ENCODE results near the gene SEC22B. TPM values are rescaled to one million over a fixed set of nuclear protein-coding genes. Genes with fewer than 3 reads are reported as not detected.
"Not testable (repeated sequence)": the region's sequence is repeated elsewhere in the genome, so short reads cannot be mapped to it uniquely, and the experiment has no call there.

Gene SEC22B
- total RNA-seq, 2 experiments from 2014 or later = 23.2 to 24.9 TPM

DNA sequence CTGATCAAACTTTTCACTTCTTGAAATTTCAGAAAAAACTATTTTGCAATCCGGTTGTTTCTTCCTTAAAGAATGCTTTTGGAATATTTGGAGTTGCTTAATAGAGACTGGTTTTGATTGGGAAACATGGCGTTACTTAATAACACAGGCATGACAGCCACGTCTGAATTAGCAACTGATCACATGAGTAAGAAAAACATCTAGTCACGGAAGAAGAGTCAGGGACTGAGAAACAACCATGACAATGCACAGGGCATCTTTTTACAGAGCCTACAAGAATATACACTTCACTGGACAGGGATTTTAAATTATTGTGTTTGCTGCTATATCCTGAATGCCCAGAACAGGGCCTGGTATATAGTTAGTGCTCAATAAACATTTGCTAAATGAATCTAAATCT, 18.2 kb downstream of the SEC22B start:
- H3K36me3 Mint-ChIP-seq (ENCODE audit: low read depth); H3K4me3 Mint-ChIP-seq; H3K9me3 ChIP-seq (ENCODE audit: control insufficient read depth in 1 of 2, insufficient read depth in 1 of 2, low read length in 2 of 2); H3K9me3 Mint-ChIP-seq; H3K27me3 ChIP-seq (ENCODE audit: control insufficient read depth in 1 of 2, insufficient read depth in 2 of 2, low read length in 2 of 2); POLR2A ChIA-PET; H3K36me3 ChIP-seq (ENCODE audit: insufficient read depth, low read length); H3K4me1 ChIP-seq (ENCODE audit: insufficient read depth, low read length); H3K4me1 Mint-ChIP-seq (ENCODE audit: low read depth); CTCF ChIA-PET; DNase-seq; H3K27ac ChIP-seq (ENCODE audit: low read depth in 1 of 2, low read length in 2 of 2); H3K27ac Mint-ChIP-seq; ATAC-seq (ENCODE audit: poor library complexity); H3K27me3 Mint-ChIP-seq; H3K4me3 ChIP-seq (ENCODE audit: low read length): not testable (repeated sequence)
- intact Hi-C loops (cut with DNase I, micrococcal nuclease) = loop anchor here in 1 of 2 experiments (10.0 kb wide), 1 partner anchor 353 kb away; no protein-coding TSS in a partner anchor

DNA sequence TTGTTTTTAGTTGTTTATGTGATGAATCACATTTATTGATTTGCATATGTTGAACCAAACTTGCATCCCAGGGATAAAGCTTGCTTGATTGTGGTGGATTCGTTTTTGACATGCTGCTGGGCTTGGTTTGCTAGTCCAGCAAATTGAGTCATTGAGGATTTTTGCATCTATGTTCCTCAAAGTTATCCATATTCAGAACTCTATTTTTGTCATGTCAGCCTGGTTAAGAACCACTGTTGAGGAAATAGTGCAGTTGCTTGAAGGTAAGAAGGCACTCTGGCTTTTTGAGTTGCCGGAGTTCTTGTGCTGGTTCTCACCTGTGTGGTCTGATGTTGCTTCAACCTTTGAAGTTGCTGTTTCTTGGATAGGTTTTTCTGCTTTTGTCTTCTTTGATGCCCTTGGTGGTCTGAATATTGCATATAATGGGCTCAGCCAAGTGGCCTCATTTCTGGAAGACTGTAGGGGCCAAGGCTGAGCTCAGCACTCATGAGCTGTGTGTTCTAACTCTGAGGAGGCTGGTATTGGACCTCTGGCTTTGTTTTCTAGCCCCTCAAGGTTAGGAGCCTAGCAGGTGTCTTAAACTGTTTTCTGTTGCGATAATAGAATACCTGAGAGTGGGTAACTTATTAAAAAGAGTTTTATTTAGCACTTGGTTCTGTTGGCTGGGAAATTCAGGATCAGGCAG, 26.0 kb downstream of the SEC22B start:
- H3K4me3 ChIP-seq (ENCODE audit: low read length); POLR2A ChIA-PET; H3K36me3 Mint-ChIP-seq (ENCODE audit: low read depth); H3K4me1 Mint-ChIP-seq (ENCODE audit: low read depth); H3K27me3 ChIP-seq (ENCODE audit: control insufficient read depth in 1 of 2, insufficient read depth in 2 of 2, low read length in 2 of 2); H3K4me1 ChIP-seq (ENCODE audit: insufficient read depth, low read length); H3K27ac Mint-ChIP-seq; CTCF ChIA-PET; DNase-seq; H3K9me3 Mint-ChIP-seq; H3K27me3 Mint-ChIP-seq; H3K9me3 ChIP-seq (ENCODE audit: control insufficient read depth in 1 of 2, insufficient read depth in 1 of 2, low read length in 2 of 2); H3K27ac ChIP-seq (ENCODE audit: low read depth in 1 of 2, low read length in 2 of 2); H3K4me3 Mint-ChIP-seq; H3K36me3 ChIP-seq (ENCODE audit: insufficient read depth, low read length); ATAC-seq (ENCODE audit: poor library complexity): not testable (repeated sequence)
- intact Hi-C loops (cut with DNase I, micrococcal nuclease) = loop anchor here in 1 of 2 experiments (10.0 kb wide), 1 partner anchor 345 kb away; no protein-coding TSS in a partner anchor

DNA sequence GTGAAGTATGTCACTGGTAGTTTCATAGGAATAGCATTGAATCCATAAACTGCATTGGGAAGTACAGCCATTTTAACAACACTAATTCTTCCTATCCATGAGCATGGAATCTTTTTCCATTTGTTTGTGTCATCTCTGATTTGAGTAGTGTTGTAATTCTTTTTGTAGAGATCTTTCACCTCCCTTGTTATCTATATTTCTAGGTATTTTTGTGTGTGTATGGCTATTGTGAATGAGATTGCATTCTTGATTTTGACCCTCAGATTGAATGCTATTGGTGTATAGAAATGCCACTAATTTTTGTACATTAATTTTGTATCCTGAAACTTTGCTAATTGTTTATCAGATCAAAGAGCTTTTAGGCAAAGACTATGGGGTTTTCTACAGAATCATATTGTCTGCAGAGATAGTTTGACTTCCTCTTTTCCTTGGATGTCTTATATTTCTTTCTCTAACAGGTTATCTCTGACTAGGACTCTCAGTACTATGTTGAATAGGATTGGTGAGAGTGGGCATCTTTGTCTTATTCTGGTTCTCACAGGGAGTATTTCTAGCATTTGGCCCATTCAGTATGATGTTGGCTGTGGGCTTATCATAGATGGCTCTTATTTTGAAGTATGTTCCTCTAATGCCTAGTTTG, 26.8 kb downstream of the SEC22B start:
- H3K4me1 Mint-ChIP-seq (ENCODE audit: low read depth); H3K9me3 ChIP-seq (ENCODE audit: control insufficient read depth in 1 of 2, insufficient read depth in 1 of 2, low read length in 2 of 2); H3K4me3 ChIP-seq (ENCODE audit: low read length); DNase-seq; POLR2A ChIA-PET; H3K36me3 ChIP-seq (ENCODE audit: insufficient read depth, low read length); ATAC-seq (ENCODE audit: poor library complexity); H3K27ac ChIP-seq (ENCODE audit: low read depth in 1 of 2, low read length in 2 of 2); H3K9me3 Mint-ChIP-seq; H3K27ac Mint-ChIP-seq; H3K36me3 Mint-ChIP-seq (ENCODE audit: low read depth); H3K27me3 Mint-ChIP-seq; H3K27me3 ChIP-seq (ENCODE audit: control insufficient read depth in 1 of 2, insufficient read depth in 2 of 2, low read length in 2 of 2); CTCF ChIA-PET; H3K4me3 Mint-ChIP-seq; H3K4me1 ChIP-seq (ENCODE audit: insufficient read depth, low read length): not testable (repeated sequence)
- intact Hi-C loops (cut with DNase I, micrococcal nuclease) = loop anchor here in 1 of 2 experiments (10.0 kb wide), 3 partner anchors 205 to 345 kb away; no protein-coding TSS in a partner anchor

DNA sequence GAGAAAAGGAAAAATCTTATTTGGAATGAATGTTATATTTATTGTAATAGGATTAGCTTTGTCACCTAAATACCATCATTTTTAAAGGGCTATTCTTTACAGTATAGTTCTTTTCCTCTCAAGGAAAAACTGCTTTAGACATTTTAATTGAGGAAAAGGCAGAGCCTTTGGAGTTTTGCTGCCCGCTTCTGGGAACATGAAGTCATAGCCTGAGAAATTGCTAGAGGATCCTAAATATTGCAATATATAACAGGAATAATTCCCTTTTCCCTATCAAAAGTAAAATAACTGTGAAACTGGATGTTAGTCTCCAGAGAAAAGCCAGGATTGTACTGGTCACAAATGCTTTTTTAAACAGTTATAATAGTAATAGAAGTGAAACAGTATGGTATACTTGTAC, 30.5 kb downstream of the SEC22B start:
- POLR2A ChIA-PET = not testable (repeated sequence)

DNA sequence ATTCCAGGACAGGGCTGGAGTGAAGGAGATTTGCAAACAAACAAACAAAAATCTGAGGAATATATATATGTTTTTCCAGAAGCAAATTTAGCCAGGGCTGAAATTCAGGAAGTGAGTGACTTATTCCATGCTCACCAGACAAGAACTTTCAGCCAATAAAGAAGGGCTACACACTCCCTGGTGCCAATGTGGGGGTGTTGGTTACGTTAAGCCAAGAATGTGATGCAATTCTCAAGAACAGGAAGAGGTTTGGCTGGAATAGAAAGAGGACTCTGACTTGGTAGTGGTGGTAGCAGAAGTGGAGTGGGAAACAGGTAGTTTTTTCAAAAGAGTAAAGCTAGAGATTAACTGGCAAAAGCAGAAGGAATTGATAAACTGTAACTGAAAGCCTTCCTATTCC, 31.7 kb downstream of the SEC22B start:
- POLR2A ChIA-PET; H3K27ac Mint-ChIP-seq; H3K27ac ChIP-seq (ENCODE audit: low read depth in 1 of 2, low read length in 2 of 2); H3K4me3 ChIP-seq (ENCODE audit: low read length); H3K9me3 ChIP-seq (ENCODE audit: control insufficient read depth in 1 of 2, insufficient read depth in 1 of 2, low read length in 2 of 2); ATAC-seq (ENCODE audit: poor library complexity); H3K4me3 Mint-ChIP-seq; H3K9me3 Mint-ChIP-seq; CTCF ChIA-PET; DNase-seq; H3K27me3 ChIP-seq (ENCODE audit: control insufficient read depth in 1 of 2, insufficient read depth in 2 of 2, low read length in 2 of 2); H3K36me3 ChIP-seq (ENCODE audit: insufficient read depth, low read length); H3K4me1 ChIP-seq (ENCODE audit: insufficient read depth, low read length); H3K36me3 Mint-ChIP-seq (ENCODE audit: low read depth); H3K27me3 Mint-ChIP-seq: not testable (repeated sequence)
- intact Hi-C loops (cut with DNase I, micrococcal nuclease) = loop anchor here in 1 of 2 experiments (10.0 kb wide), 2 partner anchors 200 to 260 kb away; no protein-coding TSS in a partner anchor
- peaks cover 28% of the 10 kb centered on the region for H3K4me1 Mint-ChIP-seq (ENCODE audit: low read depth)

More for the DNA sequence above, 30.5 kb downstream of the SEC22B start:
- H3K27ac ChIP-seq (ENCODE audit: low read depth in 1 of 2, low read length in 2 of 2); H3K9me3 Mint-ChIP-seq; H3K4me1 ChIP-seq (ENCODE audit: insufficient read depth, low read length); H3K36me3 Mint-ChIP-seq (ENCODE audit: low read depth); CTCF ChIA-PET; H3K27me3 ChIP-seq (ENCODE audit: control insufficient read depth in 1 of 2, insufficient read depth in 2 of 2, low read length in 2 of 2); H3K9me3 ChIP-seq (ENCODE audit: control insufficient read depth in 1 of 2, insufficient read depth in 1 of 2, low read length in 2 of 2); H3K4me3 ChIP-seq (ENCODE audit: low read length); H3K27ac Mint-ChIP-seq; H3K36me3 ChIP-seq (ENCODE audit: insufficient read depth, low read length); ATAC-seq (ENCODE audit: poor library complexity); H3K4me3 Mint-ChIP-seq; H3K27me3 Mint-ChIP-seq: not testable (repeated sequence)
- peak in 3 of 14 experiments; percentile 8 to 29 (median 25) for DNase-seq
- peaks cover 31% of the 10 kb centered on the region for H3K4me1 Mint-ChIP-seq (ENCODE audit: low read depth)
- TF ChIP-seq, protein P1, sequence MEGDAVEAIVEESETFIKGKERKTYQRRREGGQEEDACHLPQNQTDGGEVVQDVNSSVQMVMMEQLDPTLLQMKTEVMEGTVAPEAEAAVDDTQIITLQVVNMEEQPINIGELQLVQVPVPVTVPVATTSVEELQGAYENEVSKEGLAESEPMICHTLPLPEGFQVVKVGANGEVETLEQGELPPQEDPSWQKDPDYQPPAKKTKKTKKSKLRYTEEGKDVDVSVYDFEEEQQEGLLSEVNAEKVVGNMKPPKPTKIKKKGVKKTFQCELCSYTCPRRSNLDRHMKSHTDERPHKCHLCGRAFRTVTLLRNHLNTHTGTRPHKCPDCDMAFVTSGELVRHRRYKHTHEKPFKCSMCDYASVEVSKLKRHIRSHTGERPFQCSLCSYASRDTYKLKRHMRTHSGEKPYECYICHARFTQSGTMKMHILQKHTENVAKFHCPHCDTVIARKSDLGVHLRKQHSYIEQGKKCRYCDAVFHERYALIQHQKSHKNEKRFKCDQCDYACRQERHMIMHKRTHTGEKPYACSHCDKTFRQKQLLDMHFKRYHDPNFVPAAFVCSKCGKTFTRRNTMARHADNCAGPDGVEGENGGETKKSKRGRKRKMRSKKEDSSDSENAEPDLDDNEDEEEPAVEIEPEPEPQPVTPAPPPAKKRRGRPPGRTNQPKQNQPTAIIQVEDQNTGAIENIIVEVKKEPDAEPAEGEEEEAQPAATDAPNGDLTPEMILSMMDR (IDR thresholded peaks at IDR 0.05) = peak; percentile 27
- intact Hi-C loops (cut with DNase I, micrococcal nuclease) = loop anchor here in 1 of 2 experiments (10.0 kb wide), 2 partner anchors 201 to 261 kb away; no protein-coding TSS in a partner anchor

DNA sequence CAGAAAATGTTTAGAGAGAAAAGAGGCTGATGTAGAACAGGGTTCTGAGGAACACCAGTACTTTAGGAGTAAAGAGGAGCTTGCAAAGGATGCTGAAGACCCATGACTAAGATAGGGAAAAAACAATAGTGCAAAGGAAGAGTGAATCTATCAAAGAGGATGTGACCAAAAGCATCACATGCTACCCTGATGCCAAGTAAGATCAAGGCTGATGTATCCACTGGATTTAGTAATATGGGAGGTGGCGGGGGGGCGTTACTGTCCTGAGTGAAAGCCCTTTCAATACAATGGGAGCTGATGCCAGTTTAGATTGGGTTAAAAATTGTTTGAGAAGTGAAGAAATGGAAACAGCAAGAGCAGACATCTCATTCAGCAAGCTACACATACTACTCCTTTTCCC, 32.2 kb downstream of the SEC22B start:
- POLR2A ChIA-PET; ATAC-seq (ENCODE audit: poor library complexity): not testable (repeated sequence)
- intact Hi-C loops (cut with DNase I, micrococcal nuclease) = loop anchor here in 1 of 2 experiments (10.0 kb wide), 2 partner anchors 199 to 259 kb away; no protein-coding TSS in a partner anchor

More for the DNA sequence above, 32.2 kb downstream of the SEC22B start:
- H3K36me3 ChIP-seq (ENCODE audit: insufficient read depth, low read length); H3K27ac ChIP-seq (ENCODE audit: low read depth in 1 of 2, low read length in 2 of 2); H3K4me1 ChIP-seq (ENCODE audit: insufficient read depth, low read length); H3K27me3 Mint-ChIP-seq; CTCF ChIA-PET; H3K4me3 ChIP-seq (ENCODE audit: low read length); H3K27me3 ChIP-seq (ENCODE audit: control insufficient read depth in 1 of 2, insufficient read depth in 2 of 2, low read length in 2 of 2); H3K36me3 Mint-ChIP-seq (ENCODE audit: low read depth); H3K9me3 Mint-ChIP-seq; H3K4me3 Mint-ChIP-seq; H3K9me3 ChIP-seq (ENCODE audit: control insufficient read depth in 1 of 2, insufficient read depth in 1 of 2, low read length in 2 of 2); H3K27ac Mint-ChIP-seq: not testable (repeated sequence)
- peaks cover 26% of the 10 kb centered on the region for H3K4me1 Mint-ChIP-seq (ENCODE audit: low read depth)
- DNase-seq = peak in 2 of 14 experiments; percentile 11 to 16
